H1 (cell line): ENCODE measurements around the gene PLPPR4. TPM values are rescaled to one million over a fixed set of nuclear protein-coding genes. Genes with fewer than 3 reads are reported as not detected.

ENCODE experiments used
- CTCF ChIA-PET: fragments of 300-600 bp; sonication (Branson Sonifier 250); formaldehyde crosslinking; loops from one replicate; lab custom pipeline; 2021; ENCODE audit not compliant: partially characterized antibody; lab: Charles Lee
- POLR2A ChIA-PET: fragments of 300-600 bp; sonication (Branson Sonifier 250); formaldehyde crosslinking; loops from one replicate; lab custom pipeline; 2021; ENCODE audit warnings: inconsistent platforms; ENCODE audit not compliant: partially characterized antibody; lab: Charles Lee
- DNase-seq, 2 experiments: peaks; one replicate each; pipeline versions ENCODE4 v3.0.0 to v3.0.0-alpha.2; 2010 to 2022; ENCODE audit warnings: low spot score in 2 of 2, low read depth in 1 of 2, mixed read lengths in 1 of 2
- FAIRE-seq: peaks from 2 replicates; lab custom pipeline; 2011; peaks lifted over from hg19 to GRCh38; lab: Jason Lieb, UNC
- H2AFZ ChIP-seq: 2 replicates; pipeline ENCODE4 v1.8.1; 2012; ENCODE audit warnings: low read length, inconsistent platforms
- H2AK5ac ChIP-seq: 2 replicates; pipeline ENCODE4 v1.6.1; 2013; ENCODE audit warnings: low read depth, low read length
- H2BK120ac ChIP-seq: replicated peaks from 2 replicates; pipeline ENCODE3; 2013; ENCODE audit warnings: low read depth, low read length, inconsistent platforms
- H2BK12ac ChIP-seq: 2 replicates; pipeline ENCODE4 v1.6.1; 2013; ENCODE audit warnings: low read depth, low read length
- H2BK15ac ChIP-seq: 2 replicates; pipeline ENCODE4 v1.6.1; 2013; ENCODE audit warnings: low read length
- H2BK20ac ChIP-seq: 2 replicates; pipeline ENCODE4 v1.6.1; 2013; ENCODE audit warnings: low read length
- H2BK5ac ChIP-seq: 2 replicates; pipeline ENCODE4 v1.6.1; 2013; ENCODE audit warnings: low read depth, low read length
- H3K14ac ChIP-seq: 2 replicates; pipeline ENCODE4 v1.6.1; 2013; ENCODE audit warnings: inconsistent platforms; ENCODE audit not compliant: insufficient read length
- H3K18ac ChIP-seq: 2 replicates; pipeline ENCODE4 v1.6.1; 2013; ENCODE audit warnings: low read length; ENCODE audit errors: extremely low read depth
- H3K23ac ChIP-seq: 2 replicates; pipeline ENCODE4 v1.6.1; 2013; ENCODE audit warnings: inconsistent platforms; ENCODE audit not compliant: insufficient read length
- H3K23me2 ChIP-seq: 2 replicates; pipeline ENCODE4 v1.6.1; 2013; ENCODE audit warnings: low read depth, low read length
- H3K27ac ChIP-seq: 2 replicates; pipeline ENCODE4 v1.6.1; 2011; ENCODE audit warnings: low read depth, low read length, inconsistent platforms
- H3K27me3 ChIP-seq, 4 experiments: replicated peaks in 1 of 4; 1 replicate in 1 of 4; 2 replicates in 3 of 4; pipeline versions ENCODE4 v1.6.1 to v1.8.1; 2011 to 2013; ENCODE audit warnings: low read length in 3 of 4, mild to moderate bottlenecking in 3 of 4, inconsistent platforms in 2 of 4, mixed read lengths in 2 of 4, moderate library complexity in 1 of 4; ENCODE audit not compliant: control insufficient read depth in 3 of 4, insufficient read depth in 3 of 4; ENCODE audit errors: extremely low read depth in 1 of 4
- H3K36me3 ChIP-seq, 4 experiments: 2 replicates each; pipeline versions ENCODE4 v1.6.1 to v1.8.1; 2011 to 2013; ENCODE audit warnings: mild to moderate bottlenecking in 4 of 4, low read length in 3 of 4, moderate library complexity in 2 of 4, control low read depth in 1 of 4, inconsistent platforms in 1 of 4; ENCODE audit not compliant: insufficient read depth in 4 of 4, control insufficient read depth in 2 of 4
- H3K4ac ChIP-seq: replicated peaks from 2 replicates; pipeline ENCODE3; 2013; ENCODE audit warnings: low read length, low read depth, mixed read lengths, inconsistent platforms; ENCODE audit not compliant: insufficient read length
- H3K4me1 ChIP-seq, 4 experiments: replicated peaks in 1 of 4; 1 replicate in 1 of 4; 2 replicates in 3 of 4; pipeline versions ENCODE4 v1.6.1 to v1.8.1; 2011 to 2013; ENCODE audit warnings: low read length in 3 of 4, inconsistent platforms in 2 of 4, mixed read lengths in 1 of 4; ENCODE audit not compliant: insufficient read depth in 4 of 4, control insufficient read depth in 3 of 4
- H3K4me2 ChIP-seq, 2 experiments: 2 replicates each; pipeline versions ENCODE4 v1.6.1 to v1.8.1; 2011 to 2013; ENCODE audit warnings: low read depth in 2 of 2, low read length in 2 of 2, control low read depth in 1 of 2, inconsistent platforms in 1 of 2, mild to moderate bottlenecking in 1 of 2; ENCODE audit not compliant: insufficient read depth in 1 of 2
- H3K4me3 ChIP-seq, 4 experiments: fragments of 200-600, 300-600 bp in 1 of 4; sonication (generic), shearing (Covaris generic), sonication (Bioruptor Twin) in 1 of 4; 2 replicates each; pipeline versions ENCODE4 v1.5.1 to v1.8.1; 2011 to 2016; ENCODE audit warnings: low read length in 4 of 4, low read depth in 3 of 4, control low read depth in 2 of 4, inconsistent platforms in 2 of 4, mild to moderate bottlenecking in 2 of 4, mixed read lengths in 1 of 4, moderate library complexity in 1 of 4; ENCODE audit not compliant: insufficient read depth in 2 of 4; ENCODE audit errors: extremely low read depth in 1 of 4
- H3K56ac ChIP-seq: replicated peaks from 2 replicates; pipeline ENCODE3; 2013; ENCODE audit warnings: low read depth, mild to moderate bottlenecking, mixed read lengths, low read length, inconsistent platforms; ENCODE audit not compliant: insufficient read length
- H3K79me1 ChIP-seq: 2 replicates; pipeline ENCODE4 v1.6.1; 2013; ENCODE audit warnings: low read depth, low read length, control low read depth
- H3K79me2 ChIP-seq, 2 experiments: 2 replicates each; pipeline versions ENCODE4 v1.6.1 to v1.8.1; 2012 to 2013; ENCODE audit warnings: low read length in 2 of 2, mild to moderate bottlenecking in 2 of 2, inconsistent platforms in 1 of 2; ENCODE audit not compliant: insufficient read depth in 2 of 2, control insufficient read depth in 1 of 2
- H3K9ac ChIP-seq, 4 experiments: replicated peaks in 1 of 4; 1 replicate in 1 of 4; 2 replicates in 3 of 4; pipeline versions ENCODE4 v1.6.1 to v1.8.1; 2011 to 2013; ENCODE audit warnings: low read depth in 3 of 4, low read length in 3 of 4, control low read depth in 2 of 4, mild to moderate bottlenecking in 2 of 4, moderate library complexity in 2 of 4, inconsistent platforms in 1 of 4; ENCODE audit errors: extremely low read depth in 1 of 4
- H3K9me3 ChIP-seq, 2 experiments: 2 replicates each; pipeline versions ENCODE4 v1.6.1 to v1.8.1; 2012 to 2013; ENCODE audit warnings: mild to moderate bottlenecking in 2 of 2, moderate library complexity in 2 of 2, control low read depth in 1 of 2, inconsistent platforms in 1 of 2, low read depth in 1 of 2, low read length in 1 of 2, mixed read lengths in 1 of 2; ENCODE audit not compliant: insufficient read depth in 2 of 2
- H4K20me1 ChIP-seq, 2 experiments: replicated peaks in 1 of 2; 2 replicates each; pipeline versions ENCODE3 to v1.8.1; 2011 to 2013; ENCODE audit warnings: inconsistent platforms in 2 of 2, low read length in 2 of 2, mild to moderate bottlenecking in 1 of 2; ENCODE audit not compliant: insufficient read depth in 2 of 2, control insufficient read depth in 1 of 2
- H4K5ac ChIP-seq: 2 replicates; pipeline ENCODE4 v1.6.1; 2013; ENCODE audit warnings: low read length, low read depth, mixed read lengths, inconsistent platforms; ENCODE audit not compliant: insufficient read length
- H4K8ac ChIP-seq: 2 replicates; pipeline ENCODE4 v1.8.0; 2013; ENCODE audit warnings: mild to moderate bottlenecking, moderate library complexity, low read length, inconsistent platforms; ENCODE audit not compliant: insufficient read depth; ENCODE audit errors: extremely low read depth
- H4K91ac ChIP-seq: replicated peaks from 2 replicates; pipeline ENCODE3; 2013; ENCODE audit warnings: low read length, mixed read lengths, inconsistent platforms; ENCODE audit not compliant: insufficient read length
- ATF3 ChIP-seq: IDR thresholded peaks from 2 replicates; pipeline ENCODE4 v1.6.1; 2011; ENCODE audit warnings: low read depth, mild to moderate bottlenecking, low read length; ENCODE audit not compliant: insufficient read depth
- CBX5 ChIP-seq: fragments of 300-800, 300-1000 bp; sonication (generic); IDR thresholded peaks from 2 replicates; pipeline ENCODE4 v1.7.1; 2016; ENCODE audit warnings: antibody characterized with exemption, low read length, low read depth
- CBX8 ChIP-seq: fragments of 300-800, 300-1000 bp; sonication (generic); IDR thresholded peaks from 2 replicates; pipeline ENCODE4 v1.7.1; 2016; ENCODE audit warnings: low read depth, low read length, borderline replicate concordance
- CREB1 ChIP-seq: IDR thresholded peaks from 2 replicates; pipeline ENCODE4 v1.6.1; 2012; ENCODE audit warnings: inconsistent platforms
- CTBP2 ChIP-seq: IDR thresholded peaks from 2 replicates; pipeline ENCODE4 v1.7.0; 2011; ENCODE audit warnings: borderline replicate concordance, mild to moderate bottlenecking, moderate library complexity, mixed read lengths, low read length; ENCODE audit not compliant: insufficient read depth, insufficient read length
- GTF2F1 ChIP-seq: IDR thresholded peaks from 2 replicates; pipeline ENCODE4 v1.6.1; 2012; ENCODE audit warnings: low read depth, low read length, improper control_type of control experiment, borderline replicate concordance
- KDM1A ChIP-seq: fragments of 200-600, 300-600 bp; sonication (generic); IDR thresholded peaks from 2 replicates; pipeline ENCODE4 v1.7.1; 2016; ENCODE audit warnings: mild to moderate bottlenecking, low read length, borderline replicate concordance
- POU5F1 ChIP-seq: IDR thresholded peaks from 2 replicates; pipeline ENCODE4 v1.6.1; 2011; ENCODE audit warnings: low read depth, mild to moderate bottlenecking, low read length, moderate library complexity
- RXRA ChIP-seq: IDR thresholded peaks from 2 replicates; pipeline ENCODE4 v1.6.1; 2011; ENCODE audit warnings: low read depth, mild to moderate bottlenecking, low read length, moderate library complexity; ENCODE audit not compliant: insufficient read depth
- SP1 ChIP-seq: IDR thresholded peaks from 2 replicates; pipeline ENCODE4 v1.6.1; 2011; ENCODE audit warnings: low read depth, low read length
- SP2 ChIP-seq: IDR thresholded peaks from 2 replicates; pipeline ENCODE4 v1.6.1; 2012; ENCODE audit warnings: mild to moderate bottlenecking, low read length, inconsistent platforms
- SRF ChIP-seq: IDR thresholded peaks from 2 replicates; pipeline ENCODE4 v1.6.1; 2011; ENCODE audit warnings: mild to moderate bottlenecking, low read depth, low read length, moderate library complexity
- TAF7 ChIP-seq: optimal IDR thresholded peaks from 2 replicates; pipeline ENCODE3; 2011; ENCODE audit warnings: low read depth, mild to moderate bottlenecking, inconsistent platforms, low read length, moderate library complexity, borderline replicate concordance
- TEAD4 ChIP-seq: IDR thresholded peaks from 2 replicates; pipeline ENCODE4 v1.6.1; 2012; ENCODE audit warnings: low read depth, low read length, inconsistent platforms, mixed read lengths
- WGBS, 2 experiments: shearing (Covaris generic) in 1 of 2; methylation state at CpG; one replicate each; pipeline versions ENCODE4 v1.1.6 to v1.1.7; 2013 to 2015; ENCODE audit warnings: low lambda C conversion rate in 2 of 2, mixed read lengths in 2 of 2, inconsistent platforms in 1 of 2, low coverage in 1 of 2, missing lambda C conversion rate in 1 of 2; ENCODE audit not compliant: insufficient replicate concordance in 2 of 2, insufficient coverage in 1 of 2, insufficient read length in 1 of 2; ENCODE audit errors: extremely low coverage in 1 of 2, missing lambda C conversion rate in 1 of 2; 5-methylcytosine and 5-hydroxymethylcytosine counted together
- polyA plus RNA-seq, 7 experiments: library from polyadenylated mRNA; depleted of rRNA in 3 of 7; stranded (reverse) in 5 of 7; unstranded in 2 of 7; fragments of >200 nt in 5 of 7; fragments of 200-250 nt in 2 of 7; gene quantifications; 1 replicate in 5 of 7; 2 replicates in 1 of 7; 4 replicates in 1 of 7; pipeline versions ENCODE4 v1.2.1 to v1.2.3, GENCODE V29; 2011 to 2013; ENCODE audit warnings: missing spikeins in 2 of 7, mixed read lengths in 2 of 7
- total RNA-seq: library from RNA; stranded (reverse); fragmentation: NEBNext Ultra II Directional; extraction: Animal tissue kit (Norgen Biotek cat#: 25700); gene quantifications from 2 replicates; pipeline ENCODE4 v1.2.1, GENCODE V29; 2021

PLPPR4 gene
- total and polyA plus RNA-seq, 2 of the 8 experiments (the other 6 are each of a cell fraction or from before 2014, with no cell fraction given) = 0.74 to 2.2 TPM

DNA sequence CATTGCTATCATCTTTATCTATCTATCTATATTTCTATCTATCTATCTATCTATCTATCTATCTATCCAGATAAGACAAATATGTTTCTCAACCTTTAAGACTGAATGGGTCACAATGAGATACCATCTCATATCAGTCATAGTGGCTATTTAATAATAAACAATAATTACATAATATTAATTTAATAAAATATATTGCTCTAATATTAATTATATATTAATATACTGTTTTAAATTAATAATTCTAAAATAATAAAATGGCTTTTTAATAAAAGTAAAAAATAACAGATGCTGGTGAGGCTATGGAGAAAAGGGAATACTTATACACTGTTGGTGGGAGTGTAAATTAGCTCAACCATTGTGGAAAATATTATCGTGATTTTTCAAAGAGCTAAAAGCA is 13.0 kb upstream of the PLPPR4 start:
- H2AK5ac ChIP-seq = no peak overlapping the region
- H3K9me3 ChIP-seq = no peaks in the 10 kb centered on the region
- H3K79me1 ChIP-seq = no peaks in the 10 kb centered on the region
- WGBS, 2 experiments = 100% methylated on average over 1 of the region's 1 CpG; no CpG with 5 or more reads in 1 of the 2 experiments
- POLR2A ChIA-PET = no interaction called here
- H3K27me3 ChIP-seq = no peaks in the 10 kb centered on the region
- H3K4me2 ChIP-seq = no peak overlapping the region
- H2BK12ac ChIP-seq = no peak overlapping the region
- H3K4me1 ChIP-seq = peaks cover 0 to 5% (median 2%) of the 10 kb centered on the region in 4 experiments; a peak in 2 of 7 replicates
- no peak overlapping the region for H3K56ac ChIP-seq
- no peak overlapping the region for H3K4ac ChIP-seq
- no peak overlapping the region for H2BK120ac ChIP-seq
- no peak overlapping the region for H3K23ac ChIP-seq
- no peak overlapping the region for H4K5ac ChIP-seq
- H4K8ac ChIP-seq = no peak overlapping the region
- no peak overlapping the region for H4K91ac ChIP-seq
- no peaks in the 10 kb centered on the region for H3K36me3 ChIP-seq
- DNase-seq (no peak), FAIRE-seq (no peak)
- H2AFZ ChIP-seq = no peak overlapping the region
- H3K18ac ChIP-seq = no peak overlapping the region
- H3K9ac ChIP-seq = no peak overlapping the region
- H3K23me2 ChIP-seq = no peaks in the 10 kb centered on the region
- H4K20me1 ChIP-seq = no peaks in the 10 kb centered on the region
- H2BK20ac ChIP-seq = no peak overlapping the region
- H3K14ac ChIP-seq = no peak overlapping the region
- no peak overlapping the region for H3K4me3 ChIP-seq
- CTCF ChIA-PET = interaction anchor here (0.9 to 1.0 kb wide), 2 partner anchors 10 to 276 kb away, joined by 3 to 9 read pairs; no protein-coding TSS in a partner anchor
- H2BK5ac ChIP-seq = no peak overlapping the region
- H3K27ac ChIP-seq = no peak overlapping the region
- no peak overlapping the region for H2BK15ac ChIP-seq
- H3K79me2 ChIP-seq = no peaks in the 10 kb centered on the region
- no peak for TF ChIP-seq CTBP2
- TF ChIP-seq TAF7 = no peak
- no peak for TF ChIP-seq CBX5
- TF ChIP-seq RXRA = no peak
- TF ChIP-seq CBX8 = no peak
- TF ChIP-seq ATF3 = no peak
- no peak for TF ChIP-seq SP1
- no peak for TF ChIP-seq POU5F1
- TF ChIP-seq SRF = no peak
- no peak for TF ChIP-seq SP2
- TF ChIP-seq CREB1 = no peak
- no peak for TF ChIP-seq GTF2F1
- TF ChIP-seq TEAD4 = no peak
- no peak for TF ChIP-seq KDM1A
